Measurements from ENCODE around the gene GGT7. TPM values are rescaled to one million over a fixed set of nuclear protein-coding genes. Genes with fewer than 3 reads are reported as not detected.

Gene GGT7
- total RNA-seq, 4 donors from 2014 or later: 3.6 to 14.9 (median 11.9) TPM

- Histone ChIP-seq H3K36me3 (no peaks in the 10 kb centered on the region), H3K27ac (peak overlapping the region; percentile 68 to 98 (median 94)), H3K4me1 (peaks cover 0 to 52% (median 11%) of the 10 kb centered on the region in 3 donors), H3K9me3 (no peaks in the 10 kb centered on the region), H3K4me3 (peak overlapping the region; percentile 83 to 97), H3K27me3 (no peaks in the 10 kb centered on the region)
- 0 to 3% methylated on average over 7 to 10 of the region's 68 CpGs for WGBS, 2 donors (ENCODE audit: low coverage in 1 of 2)
- no peak for TF ChIP-seq POLR2AphosphoS5 (IDR thresholded peaks at IDR 0.05)
- TF ChIP-seq EP300 (IDR thresholded peaks at IDR 0.05): no peak
- TF ChIP-seq CTCF (IDR thresholded peaks at IDR 0.05): peak in 2 of 4 experiments; percentile 3 to 20
- peak in 1 of 2 donors; percentile 49 for TF ChIP-seq POLR2A (IDR thresholded peaks at IDR 0.05)
- ATAC-seq: peak; percentile 87
Observed at GRCh38 chr20:34824806-34825529, 47.7 kb downstream of the GGT7 start.

GRCh38 chr20:34824452-34824805, 48.2 kb downstream of the GGT7 start:
- ATAC-seq: no peak
- TF ChIP-seq POLR2AphosphoS5 (IDR thresholded peaks at IDR 0.05) (no peak), EP300 (IDR thresholded peaks at IDR 0.05) (no peak), CTCF (IDR thresholded peaks at IDR 0.05) (no peak), POLR2A (IDR thresholded peaks at IDR 0.05) (no peak)
- H3K4me1 ChIP-seq: peaks cover 0 to 55% (median 11%) of the 10 kb centered on the region in 3 donors

GRCh38 chr20:34824026-34824425, 48.6 kb downstream of the GGT7 start:
- TF ChIP-seq POLR2AphosphoS5 (IDR thresholded peaks at IDR 0.05) (no peak), POLR2A (IDR thresholded peaks at IDR 0.05) (no peak), EP300 (IDR thresholded peaks at IDR 0.05) (no peak), CTCF (IDR thresholded peaks at IDR 0.05) (no peak)
- 8 to 17% methylated on average over 1 of the region's 1 CpG for WGBS, 2 donors (ENCODE audit: low coverage in 1 of 2)
- Histone ChIP-seq H3K27me3 (no peaks in the 10 kb centered on the region), H3K4me3 (peak overlapping the region; percentile 83 to 97), H3K36me3 (no peaks in the 10 kb centered on the region), H3K27ac (peak overlapping the region in 3 of 4 donors; percentile 93 to 98 (median 96)), H3K4me1 (peaks cover 0 to 59% (median 11%) of the 10 kb centered on the region in 3 donors), H3K9me3 (no peaks in the 10 kb centered on the region)
- no peak for ATAC-seq

More at GRCh38 chr20:34824452-34824805, 48.2 kb downstream of the GGT7 start:
- no peaks in the 10 kb centered on the region for H3K27me3 ChIP-seq
- H3K36me3 ChIP-seq: no peaks in the 10 kb centered on the region
- WGBS, 2 donors (ENCODE audit: low coverage in 1 of 2): 0% methylated on average over 2 of the region's 2 CpGs
- H3K9me3 ChIP-seq: no peaks in the 10 kb centered on the region
- peak overlapping the region; percentile 68 to 98 (median 94) for H3K27ac ChIP-seq
- peak overlapping the region; percentile 83 to 97 for H3K4me3 ChIP-seq

GRCh38 chr20:34820805-34821578, 51.7 kb downstream of the GGT7 start:
- WGBS, 2 donors (ENCODE audit: low coverage in 1 of 2): 47 to 56% methylated on average over 7 to 8 of the region's 8 CpGs
- no peaks in the 10 kb centered on the region for H3K27me3 ChIP-seq
- no peak overlapping the region for H3K4me3 ChIP-seq
- no peak for ATAC-seq
- H3K4me1 ChIP-seq: peaks cover 0 to 86% (median 11%) of the 10 kb centered on the region in 3 donors
- TF ChIP-seq CTCF (IDR thresholded peaks at IDR 0.05): no peak
- TF ChIP-seq POLR2A (IDR thresholded peaks at IDR 0.05): no peak
- TF ChIP-seq POLR2AphosphoS5 (IDR thresholded peaks at IDR 0.05): no peak
- no peak for TF ChIP-seq EP300 (IDR thresholded peaks at IDR 0.05)
- H3K27ac ChIP-seq: no peak overlapping the region
- H3K36me3 ChIP-seq: no peaks in the 10 kb centered on the region
- no peaks in the 10 kb centered on the region for H3K9me3 ChIP-seq
